ENCODE data around the gene BST1. TPM values are rescaled to one million over a fixed set of nuclear protein-coding genes. Genes with fewer than 3 reads are reported as not detected.
A peak's percentile ranks its signal among the peaks of the same experiment; 100 is the strongest.

The BST1 gene
- polyA plus RNA-seq, 3 donors = 140 to 297 (median 266) TPM

- Histone ChIP-seq H3K79me2 (ENCODE audit: insufficient read depth, low read length) (no peaks in the 10 kb centered on the region), H3K36me3 (replicated peaks in 1 of 2; ENCODE audit: control insufficient read depth in 1 of 2, insufficient read depth in 2 of 2, low read length in 2 of 2) (no peaks in the 10 kb centered on the region), H2AFZ (ENCODE audit: insufficient read depth, low read depth, low read length, poor library complexity, severe bottlenecking) (no peak overlapping the region), H3K9me3 (replicated peaks in 1 of 2; ENCODE audit: control insufficient read depth in 1 of 2, insufficient read depth in 1 of 2, low read length in 2 of 2) (no peaks in the 10 kb centered on the region), H3K27me3 (ENCODE audit: control insufficient read depth in 2 of 2, insufficient read depth in 2 of 2, low read length in 2 of 2) (no peaks in the 10 kb centered on the region), H3K9ac (ENCODE audit: insufficient read depth, low read length, poor library complexity, severe bottlenecking) (no peak overlapping the region), H4K20me1 (ENCODE audit: insufficient read depth, low read length) (no peaks in the 10 kb centered on the region), H3K27ac (ENCODE audit: low read depth in 1 of 2, low read length in 2 of 2) (no peak overlapping the region), H3K4me1 (ENCODE audit: control insufficient read depth in 1 of 2, insufficient read depth in 2 of 2, low read length in 2 of 2) (peaks cover 5 to 10% of the 10 kb centered on the region in 2 donors), H3K4me2 (replicated peaks; ENCODE audit: extremely low read depth, low read length, poor library complexity, severe bottlenecking) (no peak overlapping the region), H3K4me3 (replicated peaks in 1 of 3; ENCODE audit: low read depth in 2 of 3, low read length in 3 of 3) (no peak overlapping the region)
- no peak for DNase-seq
- H3K4me1 Mint-ChIP-seq = peaks cover 21% of the 10 kb centered on the region
- H3K27ac Mint-ChIP-seq = no peak overlapping the region
- H3K36me3 Mint-ChIP-seq = peaks cover 15 to 22% of the 10 kb centered on the region in 2 donors
- intact Hi-C loops (cut with micrococcal nuclease) = no loop called here
- H3K4me3 Mint-ChIP-seq = no peak overlapping the region
- WGBS (ENCODE audit: insufficient coverage) = 90% methylated on average over 1 of the region's 8 CpGs
- H3K27me3 Mint-ChIP-seq (ENCODE audit: low read depth in 3 of 3) = peaks cover 0 to 4% (median 1%) of the 10 kb centered on the region in 3 donors
- TF ChIP-seq CTCF (IDR thresholded peaks at IDR 0.05) = no peak
- peaks cover 1 to 7% (median 4%) of the 10 kb centered on the region in 7 donors for H3K9me3 Mint-ChIP-seq
Measured at GRCh38 chr4:15766821-15767220, 64.0 kb downstream of the BST1 start.

GRCh38 chr4:15769202-15769601, 66.3 kb downstream of the BST1 start:
- Histone ChIP-seq H3K4me3 (replicated peaks in 1 of 3; ENCODE audit: low read depth in 2 of 3, low read length in 3 of 3) (no peak overlapping the region), H3K27me3 (ENCODE audit: control insufficient read depth in 2 of 2, insufficient read depth in 2 of 2, low read length in 2 of 2) (no peaks in the 10 kb centered on the region), H2AFZ (ENCODE audit: insufficient read depth, low read depth, low read length, poor library complexity, severe bottlenecking) (no peak overlapping the region), H3K27ac (ENCODE audit: low read depth in 1 of 2, low read length in 2 of 2) (no peak overlapping the region), H3K9me3 (replicated peaks in 1 of 2; ENCODE audit: control insufficient read depth in 1 of 2, insufficient read depth in 1 of 2, low read length in 2 of 2) (no peaks in the 10 kb centered on the region), H4K20me1 (ENCODE audit: insufficient read depth, low read length) (no peaks in the 10 kb centered on the region), H3K4me2 (replicated peaks; ENCODE audit: extremely low read depth, low read length, poor library complexity, severe bottlenecking) (no peak overlapping the region), H3K36me3 (replicated peaks in 1 of 2; ENCODE audit: control insufficient read depth in 1 of 2, insufficient read depth in 2 of 2, low read length in 2 of 2) (no peaks in the 10 kb centered on the region), H3K9ac (ENCODE audit: insufficient read depth, low read length, poor library complexity, severe bottlenecking) (no peak overlapping the region), H3K79me2 (ENCODE audit: insufficient read depth, low read length) (no peaks in the 10 kb centered on the region), H3K4me1 (ENCODE audit: control insufficient read depth in 1 of 2, insufficient read depth in 2 of 2, low read length in 2 of 2) (peaks cover 5 to 10% of the 10 kb centered on the region in 2 donors)
- no peak overlapping the region for H3K4me3 Mint-ChIP-seq
- H3K27ac Mint-ChIP-seq = peak overlapping the region in 2 of 7 donors; percentile 19 to 21
- H3K27me3 Mint-ChIP-seq (ENCODE audit: low read depth in 3 of 3) = peaks cover 0 to 6% (median 6%) of the 10 kb centered on the region in 3 donors
- DNase-seq = no peak
- no peak for TF ChIP-seq CTCF (IDR thresholded peaks at IDR 0.05)
- H3K4me1 Mint-ChIP-seq = peaks cover 24% of the 10 kb centered on the region
- peaks cover 12 to 17% of the 10 kb centered on the region in 2 donors for H3K36me3 Mint-ChIP-seq
- H3K9me3 Mint-ChIP-seq = peaks cover 0 to 4% (median 2%) of the 10 kb centered on the region in 7 donors
- intact Hi-C loops (cut with micrococcal nuclease) = no loop called here
- WGBS (ENCODE audit: insufficient coverage) = 100% methylated on average over 2 of the region's 2 CpGs
